PC-3 (cell line): Measurements from ENCODE around the gene GTF3A.

Experiments
- EZH2phosphoT487 ChIP-seq: fragments of 300-600 bp; sonication (generic); IDR thresholded peaks from 2 replicates; pipeline ENCODE4 v1.6.1; 2018; ENCODE audit warnings: mild to moderate bottlenecking, antibody characterized with exemption, low read length, borderline replicate concordance
- TF ChIP-seq, protein P1 (sequence below): fragments of 300-600 bp; sonication (generic); conservative IDR thresholded peaks from 2 replicates; pipeline ENCODE4 v1.5.1; 2017; ENCODE audit warnings: antibody characterized with exemption, low read depth, mild to moderate bottlenecking, low read length

DNA sequence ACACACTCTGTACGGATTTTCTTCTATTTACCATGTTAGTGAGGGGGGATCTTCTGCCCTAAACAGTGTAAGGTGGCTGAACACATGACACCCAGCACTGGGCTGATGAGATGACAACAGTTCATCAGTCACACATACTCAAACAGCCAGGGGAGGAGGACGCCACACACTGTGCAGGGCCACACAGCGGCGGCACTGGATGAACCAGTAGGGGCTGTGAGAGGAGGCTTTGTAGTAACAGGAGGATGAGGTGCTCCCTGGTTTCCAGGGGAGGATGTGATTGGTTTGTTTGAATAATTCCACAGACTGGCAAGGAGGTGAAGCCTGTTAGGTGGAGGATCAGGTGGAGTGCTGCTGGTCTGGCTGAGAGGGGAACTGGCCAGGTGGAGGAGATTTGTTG, 16.3 kb upstream of the GTF3A start:
- TF ChIP-seq, protein P1, sequence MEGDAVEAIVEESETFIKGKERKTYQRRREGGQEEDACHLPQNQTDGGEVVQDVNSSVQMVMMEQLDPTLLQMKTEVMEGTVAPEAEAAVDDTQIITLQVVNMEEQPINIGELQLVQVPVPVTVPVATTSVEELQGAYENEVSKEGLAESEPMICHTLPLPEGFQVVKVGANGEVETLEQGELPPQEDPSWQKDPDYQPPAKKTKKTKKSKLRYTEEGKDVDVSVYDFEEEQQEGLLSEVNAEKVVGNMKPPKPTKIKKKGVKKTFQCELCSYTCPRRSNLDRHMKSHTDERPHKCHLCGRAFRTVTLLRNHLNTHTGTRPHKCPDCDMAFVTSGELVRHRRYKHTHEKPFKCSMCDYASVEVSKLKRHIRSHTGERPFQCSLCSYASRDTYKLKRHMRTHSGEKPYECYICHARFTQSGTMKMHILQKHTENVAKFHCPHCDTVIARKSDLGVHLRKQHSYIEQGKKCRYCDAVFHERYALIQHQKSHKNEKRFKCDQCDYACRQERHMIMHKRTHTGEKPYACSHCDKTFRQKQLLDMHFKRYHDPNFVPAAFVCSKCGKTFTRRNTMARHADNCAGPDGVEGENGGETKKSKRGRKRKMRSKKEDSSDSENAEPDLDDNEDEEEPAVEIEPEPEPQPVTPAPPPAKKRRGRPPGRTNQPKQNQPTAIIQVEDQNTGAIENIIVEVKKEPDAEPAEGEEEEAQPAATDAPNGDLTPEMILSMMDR, result no peak
- TF ChIP-seq EZH2phosphoT487, result no peak
